Trophoblast cell (in vitro differentiated cells and primary cell): ENCODE data around the gene PNMA6F.

ENCODE experiments used
- DNase-seq, 2 donors: peaks; one replicate each; pipeline ENCODE4 v3.0.0-alpha.2; 2016
- H2AFZ ChIP-seq: 2 replicates; pipeline ENCODE4 v1.6.1; 2013; ENCODE audit warnings: low read length, moderate library complexity, mild to moderate bottlenecking; ENCODE audit not compliant: insufficient read depth, poor library complexity
- H2AK5ac ChIP-seq: 2 replicates; pipeline ENCODE4 v1.6.1; 2013; ENCODE audit warnings: mild to moderate bottlenecking, low read length
- H2BK120ac ChIP-seq: 2 replicates; pipeline ENCODE4 v1.6.1; 2013; ENCODE audit warnings: low read length, mild to moderate bottlenecking, moderate library complexity; ENCODE audit not compliant: insufficient read depth, poor library complexity
- H2BK12ac ChIP-seq: 2 replicates; pipeline ENCODE4 v1.6.1; 2013; ENCODE audit warnings: mild to moderate bottlenecking, low read length, moderate library complexity
- H2BK5ac ChIP-seq: 2 replicates; pipeline ENCODE4 v1.6.1; 2013; ENCODE audit warnings: low read length, low read depth, moderate library complexity, mild to moderate bottlenecking; ENCODE audit not compliant: poor library complexity
- H3K14ac ChIP-seq: 2 replicates; pipeline ENCODE4 v1.6.1; 2013; ENCODE audit warnings: mild to moderate bottlenecking, low read length
- H3K18ac ChIP-seq: 2 replicates; pipeline ENCODE4 v1.6.1; 2013; ENCODE audit warnings: mild to moderate bottlenecking, low read length
- H3K23ac ChIP-seq: 2 replicates; pipeline ENCODE4 v1.6.1; 2013; ENCODE audit warnings: low read length
- H3K27ac ChIP-seq: 2 replicates; pipeline ENCODE4 v1.5.1; 2013; ENCODE audit warnings: low read depth, mild to moderate bottlenecking, inconsistent platforms, low read length, moderate library complexity
- H3K27me3 ChIP-seq: 2 replicates; pipeline ENCODE4 v1.6.1; 2013; ENCODE audit warnings: inconsistent platforms, mild to moderate bottlenecking, low read length, moderate library complexity; ENCODE audit not compliant: insufficient read depth
- H3K36me3 ChIP-seq, 2 experiments: 1 replicate in 1 of 2; 2 replicates in 1 of 2; pipeline ENCODE4 v1.6.1; 2013; ENCODE audit warnings: low read length in 2 of 2, mild to moderate bottlenecking in 2 of 2, moderate library complexity in 1 of 2; ENCODE audit not compliant: insufficient read depth in 2 of 2, control insufficient read depth in 1 of 2
- H3K4ac ChIP-seq: 2 replicates; pipeline ENCODE4 v1.6.1; 2013; ENCODE audit warnings: low read depth, mild to moderate bottlenecking, low read length, moderate library complexity
- H3K4me1 ChIP-seq, 2 experiments: 1 replicate in 1 of 2; 2 replicates in 1 of 2; pipeline ENCODE4 v1.6.1; 2013; ENCODE audit warnings: low read length in 2 of 2, mild to moderate bottlenecking in 2 of 2, moderate library complexity in 1 of 2; ENCODE audit not compliant: insufficient read depth in 2 of 2, control insufficient read depth in 1 of 2
- H3K4me2 ChIP-seq: 2 replicates; pipeline ENCODE4 v1.6.1; 2013; ENCODE audit warnings: inconsistent platforms, mild to moderate bottlenecking, low read length, moderate library complexity
- H3K4me3 ChIP-seq: 2 replicates; pipeline ENCODE4 v1.5.1; 2013; ENCODE audit warnings: mild to moderate bottlenecking, low read depth, low read length, inconsistent platforms
- H3K79me1 ChIP-seq: one replicate; pipeline ENCODE4 v1.6.1; 2013; ENCODE audit warnings: low read length
- H3K79me2 ChIP-seq: 2 replicates; pipeline ENCODE4 v1.6.1; 2013; ENCODE audit warnings: low read length, mild to moderate bottlenecking; ENCODE audit not compliant: control insufficient read depth, insufficient read depth, poor library complexity
- H3K9ac ChIP-seq: 2 replicates; pipeline ENCODE4 v1.6.1; 2013; ENCODE audit warnings: mild to moderate bottlenecking, low read length
- H3K9me3 ChIP-seq: 2 replicates; pipeline ENCODE4 v1.6.1; 2013; ENCODE audit warnings: low read depth, mild to moderate bottlenecking, control low read depth, inconsistent platforms, low read length; ENCODE audit not compliant: insufficient read depth
- H4K12ac ChIP-seq: 2 replicates; pipeline ENCODE4 v1.6.1; 2013; ENCODE audit warnings: low read depth, mild to moderate bottlenecking, low read length, moderate library complexity
- H4K8ac ChIP-seq: 2 replicates; pipeline ENCODE4 v1.6.1; 2013; ENCODE audit warnings: low read depth, mild to moderate bottlenecking, low read length, moderate library complexity
- H4K91ac ChIP-seq: one replicate; pipeline ENCODE4 v1.6.1; 2013; ENCODE audit warnings: low read depth, mild to moderate bottlenecking, low read length, moderate library complexity
- WGBS: extraction: QIAGEN DNeasy Blood & Tissue Kit; methylation state at CpG from one replicate; pipeline ENCODE4 v1.1.7; 2013; ENCODE audit warnings: missing lambda C conversion rate; ENCODE audit not compliant: insufficient read length, insufficient coverage; ENCODE audit errors: extremely low coverage; 5-methylcytosine and 5-hydroxymethylcytosine counted together

Gene PNMA6F

GRCh38 chrX:153353416-153353815, 31.8 kb upstream of the PNMA6F start:
- no peak overlapping the region for H3K9ac ChIP-seq
- no peak overlapping the region for H3K14ac ChIP-seq
- H3K36me3 ChIP-seq: peaks cover 12 to 14% of the 10 kb centered on the region in 2 experiments
- no peaks in the 10 kb centered on the region for H3K79me2 ChIP-seq
- no peak overlapping the region for H2BK5ac ChIP-seq
- H3K18ac ChIP-seq: no peak overlapping the region
- H3K9me3 ChIP-seq: peaks cover 5% of the 10 kb centered on the region
- no peaks in the 10 kb centered on the region for H3K27me3 ChIP-seq
- no peak overlapping the region for H2AK5ac ChIP-seq
- H4K12ac ChIP-seq: no peak overlapping the region
- H3K4ac ChIP-seq: no peak overlapping the region
- WGBS: no CpG with 5 or more reads among the region's 12 CpGs
- H2BK12ac ChIP-seq: no peak overlapping the region
- H3K4me3 ChIP-seq: no peak overlapping the region
- H4K91ac ChIP-seq: no peak overlapping the region
- H2AFZ ChIP-seq: no peak overlapping the region
- no peaks in the 10 kb centered on the region for H3K4me1 ChIP-seq
- no peak overlapping the region for H2BK120ac ChIP-seq
- no peak overlapping the region for H3K23ac ChIP-seq
- no peak overlapping the region for H4K8ac ChIP-seq
- H3K4me2 ChIP-seq: no peak overlapping the region
- no peaks in the 10 kb centered on the region for H3K79me1 ChIP-seq
- no peak overlapping the region for H3K27ac ChIP-seq
- no peak for DNase-seq

- Histone ChIP-seq H3K4ac (no peak overlapping the region), H3K18ac (no peak overlapping the region)
- WGBS: no CpG with 5 or more reads among the region's 3 CpGs
Observed at GRCh38 chrX:153352858-153353257, 31.3 kb upstream of the PNMA6F start.

GRCh38 chrX:153351981-153352380, 30.4 kb upstream of the PNMA6F start:
- H4K12ac ChIP-seq: no peak overlapping the region
- no peaks in the 10 kb centered on the region for H3K27me3 ChIP-seq
- H3K79me2 ChIP-seq: no peaks in the 10 kb centered on the region
- H3K18ac ChIP-seq: no peak overlapping the region
- H3K23ac ChIP-seq: no peak overlapping the region
- H3K4me3 ChIP-seq: no peak overlapping the region
- no peak overlapping the region for H2BK5ac ChIP-seq
- H4K91ac ChIP-seq: no peak overlapping the region
- no peak overlapping the region for H2AK5ac ChIP-seq
- no peaks in the 10 kb centered on the region for H3K4me1 ChIP-seq
- H3K9ac ChIP-seq: no peak overlapping the region
- DNase-seq: no peak
- peaks cover 2% of the 10 kb centered on the region for H3K9me3 ChIP-seq
- no peak overlapping the region for H3K4me2 ChIP-seq
- H3K27ac ChIP-seq: no peak overlapping the region
- H2BK12ac ChIP-seq: no peak overlapping the region
- H4K8ac ChIP-seq: no peak overlapping the region
- no CpG with 5 or more reads among the region's 8 CpGs for WGBS
- H3K14ac ChIP-seq: no peak overlapping the region
- peaks cover 23% of the 10 kb centered on the region in 2 experiments for H3K36me3 ChIP-seq
- H2AFZ ChIP-seq: no peak overlapping the region
- H3K79me1 ChIP-seq: no peaks in the 10 kb centered on the region
- H2BK120ac ChIP-seq: no peak overlapping the region
- no peak overlapping the region for H3K4ac ChIP-seq

More at GRCh38 chrX:153352858-153353257, 31.3 kb upstream of the PNMA6F start:
- Histone ChIP-seq H3K36me3 (peaks cover 14% of the 10 kb centered on the region in 2 experiments), H2BK5ac (no peak overlapping the region), H3K9ac (no peak overlapping the region), H3K79me1 (no peaks in the 10 kb centered on the region), H3K27ac (no peak overlapping the region), H3K9me3 (peaks cover 3% of the 10 kb centered on the region), H3K4me3 (no peak overlapping the region), H3K27me3 (no peaks in the 10 kb centered on the region), H3K79me2 (no peaks in the 10 kb centered on the region), H2BK120ac (no peak overlapping the region), H3K4me2 (no peak overlapping the region), H3K4me1 (no peaks in the 10 kb centered on the region), H2AK5ac (no peak overlapping the region), H2AFZ (no peak overlapping the region), H2BK12ac (no peak overlapping the region), H4K8ac (no peak overlapping the region), H3K23ac (no peak overlapping the region), H4K91ac (no peak overlapping the region), H3K14ac (no peak overlapping the region), H4K12ac (no peak overlapping the region)
- no peak for DNase-seq

- Histone ChIP-seq H3K79me2 (no peaks in the 10 kb centered on the region), H2AFZ (no peak overlapping the region), H3K4me1 (no peaks in the 10 kb centered on the region), H3K23ac (no peak overlapping the region), H3K4me3 (no peak overlapping the region), H3K27me3 (no peaks in the 10 kb centered on the region), H2BK12ac (no peak overlapping the region), H3K36me3 (peaks cover 32 to 37% of the 10 kb centered on the region in 2 experiments), H2BK5ac (no peak overlapping the region), H3K79me1 (no peaks in the 10 kb centered on the region), H4K91ac (no peak overlapping the region), H3K9ac (no peak overlapping the region), H3K4me2 (no peak overlapping the region), H2AK5ac (no peak overlapping the region), H3K9me3 (no peaks in the 10 kb centered on the region), H3K27ac (no peak overlapping the region), H3K18ac (no peak overlapping the region), H4K12ac (no peak overlapping the region), H2BK120ac (no peak overlapping the region), H3K4ac (no peak overlapping the region), H3K14ac (no peak overlapping the region), H4K8ac (no peak overlapping the region)
- no peak for DNase-seq
- WGBS: no CpG with 5 or more reads among the region's 5 CpGs
Observed at GRCh38 chrX:153349952-153350351, 28.4 kb upstream of the PNMA6F start.
